HS-5 (cell line): ENCODE results near the gene PCDHGA1.
A peak's percentile ranks its signal among the peaks of the same experiment; 100 is the strongest.

Experiments used
- DNase-seq: peaks from one replicate; pipeline ENCODE4 v3.0.0-alpha.2; 2012; ENCODE audit warnings: low read depth

The PCDHGA1 gene

DNA sequence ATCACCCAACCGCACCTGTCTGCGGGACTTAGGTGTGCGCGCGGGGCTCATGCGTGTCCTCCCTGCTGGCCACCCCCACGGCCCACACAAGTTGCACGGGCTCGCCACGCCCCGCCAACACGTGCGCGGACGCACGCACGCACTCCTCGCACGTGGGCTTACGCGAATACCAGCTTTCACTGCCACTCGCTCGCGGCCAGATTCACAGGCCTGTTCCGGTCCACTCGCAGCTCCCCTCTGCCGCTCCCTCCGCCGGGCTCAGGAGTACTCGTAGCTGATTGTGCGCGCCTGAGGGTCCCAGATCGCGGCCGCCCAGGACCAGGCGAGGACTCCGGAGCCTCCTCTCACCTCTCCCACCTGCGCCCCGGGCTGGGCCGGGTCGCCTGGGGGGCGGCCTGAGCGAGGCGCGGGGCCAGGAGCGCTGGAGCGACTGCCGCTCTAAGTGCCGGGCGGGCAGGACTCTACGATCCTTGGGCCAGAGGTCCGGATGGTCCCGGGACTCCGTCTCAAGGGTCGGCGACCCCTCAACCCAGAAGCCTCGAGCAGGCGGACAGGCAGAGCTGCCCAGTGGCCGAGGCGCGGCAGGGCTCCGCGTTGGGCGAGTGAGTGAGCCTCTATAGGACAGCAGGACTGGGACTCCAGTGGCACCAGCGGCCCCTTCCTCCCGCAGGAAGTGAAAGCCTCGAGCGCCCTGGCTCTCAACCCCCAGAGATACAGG lies 162.0 kb downstream of the PCDHGA1 start:
- no peak for DNase-seq

DNA sequence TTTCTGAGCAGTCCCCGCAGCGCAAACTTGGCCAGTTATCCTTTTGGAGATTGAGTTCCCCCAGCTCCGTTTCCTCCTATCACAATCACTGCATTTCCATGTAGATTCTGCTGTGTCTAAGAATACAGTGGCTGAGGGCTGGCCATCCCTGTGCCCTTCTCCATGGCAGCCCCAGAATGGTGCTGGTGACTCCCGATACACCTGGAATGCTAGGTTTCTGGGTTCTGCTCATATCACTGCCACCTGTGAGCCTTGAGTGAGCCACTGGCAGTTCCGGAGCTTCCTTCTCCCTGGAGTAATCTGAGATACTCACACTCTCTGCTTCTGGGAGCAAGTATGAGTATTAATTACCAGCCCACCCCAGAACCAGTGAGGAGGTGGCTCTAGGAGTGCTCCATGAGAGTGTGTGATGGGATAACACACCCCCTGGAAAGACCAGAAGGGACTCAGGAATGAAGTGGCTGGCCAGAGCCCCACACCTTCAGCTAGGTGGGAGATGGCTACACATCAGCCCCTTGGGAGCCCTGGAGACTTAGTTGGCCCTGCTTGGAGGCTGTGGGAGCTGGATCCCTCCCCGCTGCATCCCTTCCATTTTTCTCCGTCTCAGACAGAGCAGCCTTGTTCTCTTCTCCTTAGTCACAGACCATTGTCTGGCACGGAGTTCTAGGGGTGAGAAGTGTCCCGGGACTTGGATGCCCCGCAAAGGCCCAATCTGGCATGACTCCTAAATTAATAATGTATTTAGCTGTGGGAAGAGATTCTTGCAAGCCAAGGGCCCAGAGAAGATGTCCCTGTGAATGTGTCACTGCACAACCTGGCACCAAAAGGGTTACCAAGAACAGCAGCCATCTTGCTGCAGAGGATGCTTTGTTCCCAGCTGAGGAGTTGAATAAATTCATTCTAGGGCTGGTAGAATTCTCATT lies 163.4 kb downstream of the PCDHGA1 start:
- no peak for DNase-seq

DNA sequence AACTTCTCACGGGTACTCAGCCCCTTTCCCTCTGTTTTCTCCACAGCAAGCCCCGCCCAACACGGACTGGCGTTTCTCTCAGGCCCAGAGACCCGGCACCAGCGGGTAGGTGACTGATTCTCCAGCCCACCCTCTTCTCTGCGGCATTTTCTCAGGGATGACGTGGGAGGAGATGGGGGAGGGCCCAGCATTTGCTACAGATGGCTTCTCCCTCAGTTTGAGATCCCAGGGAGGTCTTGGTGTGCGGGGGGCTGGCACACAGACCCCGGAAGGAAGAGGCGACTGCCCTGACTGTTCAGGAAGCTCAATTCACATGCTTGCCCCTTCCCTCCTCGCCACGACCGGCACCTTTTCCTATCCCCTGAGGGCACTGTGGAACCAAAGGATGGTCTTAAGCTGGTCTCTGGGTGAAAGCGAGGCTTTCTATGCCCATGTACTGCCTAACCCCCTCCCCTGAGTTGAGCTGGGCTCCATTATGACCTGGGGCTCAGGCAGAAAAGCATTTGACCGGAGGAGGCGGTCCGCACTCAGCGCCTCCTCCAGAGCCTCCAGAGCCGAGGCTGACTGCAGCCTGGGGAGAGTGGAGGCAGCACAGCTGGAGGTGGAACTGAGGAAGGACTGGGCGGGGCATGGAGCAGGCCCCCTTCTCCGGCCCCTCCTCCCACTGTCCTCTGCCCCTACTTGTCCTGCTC lies 164.6 kb downstream of the PCDHGA1 start:
- no peak for DNase-seq

DNA sequence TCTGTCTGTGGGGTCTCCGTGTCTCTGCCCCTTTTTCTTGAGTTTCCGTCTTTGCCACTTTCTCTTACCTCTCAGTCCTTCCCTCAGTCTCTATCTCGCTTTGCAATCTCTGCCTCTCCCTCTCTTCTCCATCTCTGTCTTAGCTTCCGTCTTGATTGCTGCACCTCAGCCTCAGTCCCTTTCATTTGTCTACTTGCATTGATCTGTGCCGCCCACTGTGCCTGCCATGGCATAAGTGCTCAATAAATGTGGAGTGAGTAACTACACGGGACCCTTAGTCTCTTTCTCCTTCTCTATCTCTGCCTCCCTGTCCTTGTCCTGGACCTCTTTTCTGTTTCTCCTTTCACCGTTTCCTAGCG lies 165.1 kb downstream of the PCDHGA1 start:
- DNase-seq, result no peak

DNA sequence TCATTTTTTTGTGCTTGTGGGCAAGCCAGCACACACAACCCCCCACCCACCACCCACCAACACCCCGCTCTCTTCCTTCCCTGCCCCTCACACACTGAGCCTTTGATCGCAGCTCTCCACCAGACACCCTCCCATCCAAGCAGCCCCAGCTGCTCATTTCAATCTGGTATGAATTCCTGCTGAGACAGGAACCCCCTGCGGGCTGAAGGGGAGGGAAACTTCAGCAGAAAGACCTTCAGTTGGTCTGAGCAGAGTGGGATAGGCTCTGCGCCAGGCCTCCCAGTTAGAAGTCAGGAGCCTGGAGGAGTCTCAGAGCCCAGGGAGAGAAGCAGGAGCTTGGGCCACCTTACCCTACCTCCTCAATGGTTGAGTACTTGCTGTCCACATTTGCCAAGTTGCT lies 165.7 kb downstream of the PCDHGA1 start:
- DNase-seq, result no peak

DNA sequence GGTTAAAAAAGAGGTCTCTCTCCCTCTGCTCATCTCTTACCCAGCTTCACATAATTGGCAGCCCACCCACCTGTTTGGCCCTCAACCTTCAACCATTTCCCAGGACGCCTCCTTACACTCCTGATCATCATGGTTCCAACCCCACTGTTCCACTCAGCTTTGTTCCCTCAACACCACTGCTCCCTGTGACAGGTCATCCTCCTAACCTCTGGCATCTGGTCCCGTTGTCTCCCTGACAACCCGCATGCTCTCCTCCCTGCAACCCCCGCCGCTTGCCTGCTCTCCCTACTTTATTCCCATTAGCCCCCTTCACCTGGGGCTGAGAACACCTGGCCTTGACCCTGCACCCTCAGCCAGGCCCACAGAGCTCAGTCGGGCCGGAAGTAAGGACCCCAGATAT lies 171.4 kb downstream of the PCDHGA1 start:
- no peak for DNase-seq

DNA sequence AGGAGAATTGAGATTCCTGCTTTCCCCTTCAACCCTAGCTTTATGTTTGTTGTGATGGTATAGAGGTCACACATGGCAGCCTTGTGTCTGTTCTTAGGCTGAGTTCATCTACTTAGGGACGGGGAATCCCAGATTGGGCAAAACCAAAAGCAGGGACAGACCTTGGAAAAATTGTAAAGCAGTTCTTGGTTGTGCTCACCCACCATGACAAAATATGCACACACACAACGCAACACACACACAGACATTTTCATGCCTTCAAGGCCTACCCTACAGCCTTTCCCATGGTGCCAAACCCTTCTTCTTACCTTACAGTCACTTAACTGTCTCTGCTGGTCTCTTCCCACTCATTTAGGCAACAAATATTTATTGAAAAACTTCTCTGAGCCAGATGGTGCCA lies 173.4 kb downstream of the PCDHGA1 start:
- no peak for DNase-seq

DNA sequence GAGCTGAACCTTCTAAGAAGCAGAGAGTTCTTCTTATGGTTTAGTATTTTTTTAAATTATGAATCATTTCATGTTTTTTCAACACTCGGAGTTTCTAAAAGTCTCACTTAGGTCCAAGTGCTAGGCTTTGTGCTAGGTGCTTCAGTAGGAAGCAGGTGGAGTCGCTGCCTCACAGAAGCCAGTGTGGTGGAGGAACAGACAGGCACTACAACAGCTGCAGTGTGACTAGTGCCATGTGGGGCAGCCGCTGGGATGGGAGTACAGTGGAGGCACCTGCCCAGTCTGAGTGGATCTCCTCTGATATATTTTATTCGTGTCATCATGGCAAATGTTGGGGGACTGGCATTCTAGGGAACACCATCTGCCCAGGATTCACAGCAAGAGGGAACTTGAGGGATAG lies 173.9 kb downstream of the PCDHGA1 start:
- DNase-seq, result no peak

DNA sequence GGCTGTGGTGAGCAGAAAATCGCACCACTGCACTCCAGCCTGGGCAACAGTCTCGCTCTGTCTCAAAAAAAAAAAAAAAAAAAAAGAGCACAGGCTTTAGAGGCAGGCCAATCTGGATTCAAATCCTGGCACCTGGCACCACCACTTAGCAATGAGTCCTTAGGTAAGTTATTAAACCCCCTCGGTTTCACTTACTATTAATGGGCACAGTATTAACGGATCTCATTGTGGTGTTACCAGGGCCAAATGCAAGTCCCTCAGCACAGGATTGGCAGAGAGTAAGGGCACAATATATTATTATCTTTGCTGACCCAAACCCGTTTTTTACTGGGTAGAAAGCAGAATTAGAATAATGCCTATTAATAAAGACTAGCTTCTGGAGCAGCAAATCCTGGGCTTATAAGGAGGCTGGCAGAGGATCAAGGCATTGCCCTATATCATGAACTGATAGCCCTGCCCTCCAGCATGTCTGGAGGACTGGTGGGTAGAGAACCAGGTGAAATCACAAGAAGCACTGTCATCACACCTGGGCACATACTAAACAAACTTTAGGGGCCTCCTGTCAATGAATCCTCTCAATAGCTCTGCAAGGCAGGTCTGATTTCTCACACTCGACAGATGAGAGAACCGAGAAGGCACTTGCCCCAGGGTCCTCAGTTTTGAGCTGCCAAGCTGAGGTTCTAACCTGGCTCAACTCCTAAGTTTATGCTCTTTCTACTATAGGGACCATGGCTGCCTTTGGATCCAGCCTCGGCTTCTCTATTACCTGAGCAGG lies 176.3 kb downstream of the PCDHGA1 start:
- no peak for DNase-seq

DNA sequence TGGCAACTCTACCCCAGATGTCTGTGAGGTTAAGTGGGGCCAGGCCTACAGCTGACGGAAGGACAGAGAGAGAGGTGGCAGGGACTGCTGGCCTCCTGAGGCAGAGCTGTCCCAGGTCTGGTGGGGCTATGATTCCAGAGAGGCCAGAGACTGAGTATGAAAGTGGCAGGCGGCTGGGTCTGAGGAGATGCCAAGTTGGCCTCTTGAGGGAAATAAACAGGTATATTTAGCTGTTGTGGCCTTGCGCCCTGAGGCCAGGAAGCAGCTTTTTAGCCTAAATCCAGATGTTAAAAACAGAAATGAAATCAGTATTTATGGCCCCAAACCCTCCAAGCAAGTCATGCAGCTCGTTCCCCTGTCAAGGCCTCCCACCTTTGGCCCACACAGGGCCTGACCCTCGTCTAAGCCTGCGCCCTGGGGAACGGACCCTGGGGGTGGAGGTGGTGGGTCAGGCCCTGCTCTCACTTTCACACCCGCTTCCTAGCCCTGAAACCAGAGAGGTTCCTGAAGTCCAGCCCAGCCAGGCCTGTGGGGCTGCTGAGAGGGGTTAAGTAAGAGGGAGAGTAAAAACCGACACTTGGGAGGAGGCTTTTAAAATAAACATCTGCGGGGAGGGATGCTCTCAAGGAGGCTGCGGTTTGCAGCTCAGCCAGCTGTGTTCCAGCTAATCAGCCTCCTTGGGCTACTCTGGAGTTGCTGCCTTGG lies 177.2 kb downstream of the PCDHGA1 start:
- DNase-seq, result no peak

DNA sequence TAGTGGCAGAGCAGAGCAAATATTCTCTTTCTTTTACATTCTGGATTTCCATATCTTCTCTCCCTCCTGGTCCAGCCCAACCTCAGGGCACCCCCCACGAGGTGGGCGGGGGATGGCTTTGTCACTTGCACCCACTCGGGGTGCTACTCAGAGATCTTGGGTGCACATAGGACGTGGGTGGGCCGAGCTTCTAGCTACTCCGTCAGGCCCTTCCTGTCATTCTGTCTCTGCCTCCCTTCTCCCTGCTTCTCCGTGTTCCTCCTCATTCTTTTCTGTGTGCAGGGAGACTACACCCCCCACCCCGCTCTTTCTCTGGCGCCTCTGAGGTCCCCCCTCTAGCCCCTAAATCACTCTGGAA lies 178.1 kb downstream of the PCDHGA1 start:
- no peak for DNase-seq

DNA sequence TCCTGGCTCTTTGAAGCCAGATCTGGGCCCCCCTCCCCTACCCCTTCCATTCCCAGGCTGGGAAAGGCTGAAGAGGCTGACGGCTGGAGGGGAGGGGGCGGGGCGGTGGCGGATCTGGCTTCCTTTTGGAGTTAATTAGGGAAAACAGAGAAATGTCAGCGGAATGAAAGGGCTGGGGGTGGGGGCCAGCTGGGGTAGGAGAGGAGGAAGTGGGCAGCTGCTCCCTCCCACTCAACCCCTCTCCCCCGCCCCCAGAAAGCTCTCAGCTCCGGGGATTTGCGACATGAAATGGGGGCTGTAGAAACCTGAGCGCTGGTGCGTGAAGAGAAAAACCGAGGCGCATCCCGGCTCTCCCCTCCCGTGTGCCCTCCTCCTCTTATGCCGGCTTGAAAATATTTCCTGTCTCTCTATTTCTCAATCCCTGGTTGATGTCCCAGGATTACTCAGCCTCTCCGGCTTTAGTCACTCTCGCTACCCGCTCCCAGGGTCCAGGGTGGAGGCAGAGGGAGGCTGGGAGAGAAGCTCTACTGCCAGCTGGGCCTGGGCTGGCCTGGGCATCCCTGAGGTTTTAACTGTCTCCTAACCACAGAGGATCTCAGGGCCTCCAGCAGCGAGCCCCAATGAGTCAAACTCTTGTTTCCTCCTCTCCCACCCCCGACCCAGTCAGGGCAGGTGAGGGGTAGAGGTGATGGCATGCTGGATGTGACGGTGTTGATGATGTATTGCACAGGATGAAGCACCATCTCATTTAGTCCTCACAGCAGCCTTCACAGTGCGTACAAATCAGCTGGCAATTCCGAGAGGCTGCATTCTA lies 178.7 kb downstream of the PCDHGA1 start:
- DNase-seq, result peak; percentile 90

DNA sequence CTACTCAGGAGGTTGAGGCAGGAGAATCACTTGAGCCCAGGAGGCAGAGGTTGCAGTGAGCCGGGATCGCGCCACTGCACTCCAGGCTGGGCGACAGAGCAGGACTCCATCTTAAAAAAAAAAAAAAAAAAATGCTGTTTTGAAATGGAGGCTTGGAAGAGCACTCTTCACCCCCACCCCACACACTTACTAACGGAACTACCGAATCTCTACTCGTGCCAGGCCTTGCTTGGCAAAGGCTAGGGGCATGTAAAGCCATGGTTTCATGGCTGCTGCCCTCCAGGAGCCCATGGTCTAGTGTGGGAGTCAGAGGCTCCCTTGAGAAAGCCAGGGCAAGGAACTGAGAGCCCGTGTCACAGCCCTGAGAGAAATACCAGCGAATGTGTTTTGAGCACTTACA lies 179.8 kb downstream of the PCDHGA1 start:
- DNase-seq, result no peak

DNA sequence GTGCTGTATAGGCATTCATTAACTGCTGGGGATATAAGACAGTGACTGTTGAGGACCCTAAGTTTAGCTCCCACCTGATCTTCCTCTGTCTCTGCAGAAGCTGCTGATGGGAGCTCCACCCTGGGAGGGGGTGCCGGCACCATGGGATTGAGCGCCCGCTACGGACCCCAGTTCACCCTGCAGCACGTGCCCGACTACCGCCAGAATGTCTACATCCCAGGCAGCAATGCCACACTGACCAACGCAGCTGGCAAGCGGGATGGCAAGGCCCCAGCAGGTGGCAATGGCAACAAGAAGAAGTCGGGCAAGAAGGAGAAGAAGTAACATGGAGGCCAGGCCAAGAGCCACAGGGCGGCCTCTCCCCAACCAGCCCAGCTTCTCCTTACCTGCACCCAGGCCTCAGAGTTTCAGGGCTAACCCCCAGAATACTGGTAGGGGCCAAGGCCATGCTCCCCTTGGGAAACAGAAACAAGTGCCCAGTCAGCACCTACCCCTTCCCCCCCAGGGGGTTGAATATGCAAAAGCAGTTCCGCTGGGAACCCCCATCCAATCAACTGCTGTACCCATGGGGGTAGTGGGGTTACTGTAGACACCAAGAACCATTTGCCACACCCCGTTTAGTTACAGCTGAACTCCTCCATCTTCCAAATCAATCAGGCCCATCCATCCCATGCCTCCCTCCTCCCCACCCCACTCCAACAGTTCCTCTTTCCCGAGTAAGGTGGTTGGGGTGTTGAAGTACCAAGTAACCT lies 180.7 kb downstream of the PCDHGA1 start:
- no peak for DNase-seq

DNA sequence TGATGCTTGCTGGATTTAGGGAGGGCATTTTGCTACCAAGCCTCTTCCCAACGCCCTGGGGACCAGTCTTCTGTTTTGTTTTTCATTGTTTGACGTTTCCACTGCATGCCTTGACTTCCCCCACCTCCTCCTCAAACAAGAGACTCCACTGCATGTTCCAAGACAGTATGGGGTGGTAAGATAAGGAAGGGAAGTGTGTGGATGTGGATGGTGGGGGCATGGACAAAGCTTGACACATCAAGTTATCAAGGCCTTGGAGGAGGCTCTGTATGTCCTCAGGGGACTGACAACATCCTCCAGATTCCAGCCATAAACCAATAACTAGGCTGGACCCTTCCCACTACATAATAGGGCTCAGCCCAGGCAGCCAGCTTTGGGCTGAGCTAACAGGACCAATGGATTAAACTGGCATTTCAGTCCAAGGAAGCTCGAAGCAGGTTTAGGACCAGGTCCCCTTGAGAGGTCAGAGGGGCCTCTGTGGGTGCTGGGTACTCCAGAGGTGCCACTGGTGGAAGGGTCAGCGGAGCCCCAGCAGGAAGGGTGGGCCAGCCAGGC lies 181.5 kb downstream of the PCDHGA1 start:
- DNase-seq, result no peak

DNA sequence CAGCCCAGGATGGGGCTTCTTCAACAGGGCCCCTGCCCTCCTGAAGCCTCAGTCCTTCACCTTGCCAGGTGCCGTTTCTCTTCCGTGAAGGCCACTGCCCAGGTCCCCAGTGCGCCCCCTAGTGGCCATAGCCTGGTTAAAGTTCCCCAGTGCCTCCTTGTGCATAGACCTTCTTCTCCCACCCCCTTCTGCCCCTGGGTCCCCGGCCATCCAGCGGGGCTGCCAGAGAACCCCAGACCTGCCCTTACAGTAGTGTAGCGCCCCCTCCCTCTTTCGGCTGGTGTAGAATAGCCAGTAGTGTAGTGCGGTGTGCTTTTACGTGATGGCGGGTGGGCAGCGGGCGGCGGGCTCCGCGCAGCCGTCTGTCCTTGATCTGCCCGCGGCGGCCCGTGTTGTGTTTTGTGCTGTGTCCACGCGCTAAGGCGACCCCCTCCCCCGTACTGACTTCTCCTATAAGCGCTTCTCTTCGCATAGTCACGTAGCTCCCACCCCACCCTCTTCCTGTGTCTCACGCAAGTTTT lies 182.1 kb downstream of the PCDHGA1 start:
- no peak for DNase-seq

DNA sequence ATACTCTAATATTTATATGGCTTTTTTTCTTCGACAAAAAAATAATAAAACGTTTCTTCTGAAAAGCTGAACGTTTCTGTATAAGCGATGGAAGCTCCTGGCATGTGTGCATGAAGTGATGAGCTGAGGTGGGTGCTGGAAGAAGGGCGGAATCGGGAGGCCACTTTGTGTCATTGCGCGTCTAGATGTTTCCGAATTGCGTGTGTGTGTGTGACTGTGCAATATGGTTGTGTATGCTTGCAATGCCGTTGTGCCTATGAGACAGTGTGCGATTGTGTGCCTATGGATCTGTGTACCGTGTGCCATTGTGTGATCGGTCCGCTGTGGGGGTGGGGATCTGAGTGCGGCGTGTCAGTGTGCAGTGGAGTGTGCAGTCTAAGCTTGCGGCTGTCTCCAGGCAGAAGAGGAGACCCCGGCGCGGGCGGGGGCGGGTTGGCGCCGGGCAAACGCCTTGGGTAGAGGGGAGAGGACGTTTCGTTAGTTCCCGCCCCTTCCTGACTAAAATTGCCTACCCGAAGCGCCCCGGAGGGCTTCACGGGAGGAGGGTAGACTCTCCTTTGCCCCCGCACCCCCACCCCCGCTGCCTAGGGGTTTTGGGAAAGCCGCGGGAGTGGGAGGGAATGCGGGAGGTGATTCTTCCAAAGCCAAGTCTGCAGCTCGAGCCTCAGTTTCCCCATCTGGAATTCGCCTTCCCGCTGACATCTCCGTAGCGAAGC lies 182.8 kb downstream of the PCDHGA1 start:
- no peak for DNase-seq

DNA sequence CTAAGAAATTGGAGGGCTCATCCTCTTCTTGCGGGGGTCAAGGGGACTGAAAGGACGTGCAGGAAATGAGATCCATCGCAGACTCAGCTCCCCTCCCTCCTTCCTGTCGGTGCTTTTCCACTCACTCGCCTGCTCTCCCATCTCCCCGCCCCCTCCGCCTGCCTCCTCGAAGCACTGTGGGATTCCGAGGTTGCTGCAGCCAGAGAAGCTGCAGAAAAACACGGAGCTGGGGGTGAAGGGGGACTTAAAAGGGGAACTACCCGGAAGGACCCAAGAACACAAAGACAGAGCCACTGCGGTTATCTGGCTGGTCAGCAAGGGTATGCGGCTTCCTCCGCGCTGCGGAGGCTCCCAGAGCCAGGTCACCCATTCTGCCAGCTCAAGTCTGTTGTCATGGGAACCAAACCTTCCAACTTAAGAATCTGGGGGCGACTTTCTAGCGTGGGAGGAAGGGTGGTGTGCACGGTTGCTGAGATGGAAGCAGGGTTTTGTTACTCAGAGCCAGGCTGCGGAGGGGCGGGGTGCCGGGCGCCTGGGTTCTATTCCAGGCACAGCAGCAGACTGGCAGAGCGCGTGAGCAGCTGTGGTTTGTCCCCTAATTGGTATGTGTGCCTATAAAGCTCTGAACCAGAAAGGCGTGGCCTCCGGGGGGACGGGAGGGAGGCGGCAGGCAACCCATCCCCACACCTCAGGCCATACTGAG lies 183.5 kb downstream of the PCDHGA1 start:
- no peak for DNase-seq
